Measurements from ENCODE around the gene PINLYP. TPM values are rescaled to one million over a fixed set of nuclear protein-coding genes. Genes with fewer than 3 reads are reported as not detected.
A peak's percentile ranks its signal among the peaks of the same experiment; 100 is the strongest.
"Not testable (repeated sequence)": the region's sequence is repeated elsewhere in the genome, so short reads cannot be mapped to it uniquely, and the experiment has no call there.

PINLYP gene
- total RNA-seq, 1 experiment from 2014 or later = 2.8 TPM

GRCh38 chr19:43582495-43582894, 6.9 kb downstream of the PINLYP start:
- no peak for DNase-seq (ENCODE audit: low read depth)

GRCh38 chr19:43584484-43584883, 8.9 kb downstream of the PINLYP start:
- DNase-seq (ENCODE audit: low read depth) = no peak

GRCh38 chr19:43586346-43586745, 10.7 kb downstream of the PINLYP start:
- DNase-seq (ENCODE audit: low read depth) = no peak

- not testable (repeated sequence) for DNase-seq (ENCODE audit: low read depth)
Measured at GRCh38 chr19:43587029-43587428, 11.4 kb downstream of the PINLYP start.

GRCh38 chr19:43589277-43589676, 13.7 kb downstream of the PINLYP start:
- DNase-seq (ENCODE audit: low read depth) = no peak

GRCh38 chr19:43589678-43590077, 14.1 kb downstream of the PINLYP start:
- no peak for DNase-seq (ENCODE audit: low read depth)

- no peak for DNase-seq (ENCODE audit: low read depth)
Measured at GRCh38 chr19:43591904-43592772, 16.5 kb downstream of the PINLYP start.

GRCh38 chr19:43592800-43593350, 17.3 kb downstream of the PINLYP start:
- no peak for DNase-seq (ENCODE audit: low read depth)

- no peak for DNase-seq (ENCODE audit: low read depth)
Measured at GRCh38 chr19:43594081-43594697, 18.6 kb downstream of the PINLYP start.

GRCh38 chr19:43594710-43595604, 19.4 kb downstream of the PINLYP start:
- DNase-seq (ENCODE audit: low read depth) = peak; percentile 59

GRCh38 chr19:43595605-43595998, 20.0 kb downstream of the PINLYP start:
- no peak for DNase-seq (ENCODE audit: low read depth)

GRCh38 chr19:43595999-43596841, 20.6 kb downstream of the PINLYP start, which contains the start of the genes IRGQ and ZNF576:
Gene IRGQ, minus strand, starts transcription at chr19:43596134. Its CDS starts 796 bp downstream, at chr19:43595338.
Gene ZNF576, plus strand, starts transcription at chr19:43596595. Its CDS starts 514 bp downstream, at chr19:43597109.
- DNase-seq (ENCODE audit: low read depth) = peak; percentile 98

GRCh38 chr19:43596842-43597461, 21.4 kb downstream of the PINLYP start:
- no peak for DNase-seq (ENCODE audit: low read depth)

- no peak for DNase-seq (ENCODE audit: low read depth)
Measured at GRCh38 chr19:43597876-43598275, 22.3 kb downstream of the PINLYP start.

- DNase-seq (ENCODE audit: low read depth) = no peak
Measured at GRCh38 chr19:43598445-43599240, 23.0 kb downstream of the PINLYP start.

- DNase-seq (ENCODE audit: low read depth) = no peak
Measured at GRCh38 chr19:43599635-43600295, 24.2 kb downstream of the PINLYP start.

- not testable (repeated sequence) for DNase-seq (ENCODE audit: low read depth)
Measured at GRCh38 chr19:43600326-43600725, 24.7 kb downstream of the PINLYP start.

GRCh38 chr19:43605875-43606568, 30.4 kb downstream of the PINLYP start:
- DNase-seq (ENCODE audit: low read depth) = no peak

Measured in RPMI7951 (cell line).